GM12872 (cell line): Measurements from ENCODE around the gene PRKG1.

Source experiments
- TF ChIP-seq, protein P1 (sequence below): IDR thresholded peaks from 3 replicates; pipeline ENCODE4 v1.5.1; 2011; ENCODE audit warnings: low read depth, mild to moderate bottlenecking, low read length, moderate library complexity; ENCODE audit not compliant: insufficient read depth

Gene PRKG1

DNA sequence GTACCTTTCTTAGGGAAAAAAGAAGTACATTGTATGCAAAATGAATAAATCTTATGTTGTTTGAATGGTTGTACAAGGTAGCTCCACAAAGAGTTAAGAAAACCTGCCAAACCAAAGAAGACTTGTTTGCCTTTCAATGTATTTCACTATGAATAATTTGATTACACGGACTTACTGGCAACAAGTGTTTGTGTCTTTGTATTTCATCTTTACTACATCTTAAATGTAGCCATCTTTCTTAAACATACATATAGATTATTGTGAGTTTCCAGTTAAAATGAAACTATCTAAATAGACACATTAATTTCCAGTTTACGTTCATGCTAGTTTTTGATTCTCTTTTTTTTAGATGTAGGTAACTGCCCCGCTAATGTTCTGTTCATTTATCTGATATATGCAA, 2.8 kb downstream of the PRKG1 start:
- TF ChIP-seq, protein P1, sequence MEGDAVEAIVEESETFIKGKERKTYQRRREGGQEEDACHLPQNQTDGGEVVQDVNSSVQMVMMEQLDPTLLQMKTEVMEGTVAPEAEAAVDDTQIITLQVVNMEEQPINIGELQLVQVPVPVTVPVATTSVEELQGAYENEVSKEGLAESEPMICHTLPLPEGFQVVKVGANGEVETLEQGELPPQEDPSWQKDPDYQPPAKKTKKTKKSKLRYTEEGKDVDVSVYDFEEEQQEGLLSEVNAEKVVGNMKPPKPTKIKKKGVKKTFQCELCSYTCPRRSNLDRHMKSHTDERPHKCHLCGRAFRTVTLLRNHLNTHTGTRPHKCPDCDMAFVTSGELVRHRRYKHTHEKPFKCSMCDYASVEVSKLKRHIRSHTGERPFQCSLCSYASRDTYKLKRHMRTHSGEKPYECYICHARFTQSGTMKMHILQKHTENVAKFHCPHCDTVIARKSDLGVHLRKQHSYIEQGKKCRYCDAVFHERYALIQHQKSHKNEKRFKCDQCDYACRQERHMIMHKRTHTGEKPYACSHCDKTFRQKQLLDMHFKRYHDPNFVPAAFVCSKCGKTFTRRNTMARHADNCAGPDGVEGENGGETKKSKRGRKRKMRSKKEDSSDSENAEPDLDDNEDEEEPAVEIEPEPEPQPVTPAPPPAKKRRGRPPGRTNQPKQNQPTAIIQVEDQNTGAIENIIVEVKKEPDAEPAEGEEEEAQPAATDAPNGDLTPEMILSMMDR = no peak

DNA sequence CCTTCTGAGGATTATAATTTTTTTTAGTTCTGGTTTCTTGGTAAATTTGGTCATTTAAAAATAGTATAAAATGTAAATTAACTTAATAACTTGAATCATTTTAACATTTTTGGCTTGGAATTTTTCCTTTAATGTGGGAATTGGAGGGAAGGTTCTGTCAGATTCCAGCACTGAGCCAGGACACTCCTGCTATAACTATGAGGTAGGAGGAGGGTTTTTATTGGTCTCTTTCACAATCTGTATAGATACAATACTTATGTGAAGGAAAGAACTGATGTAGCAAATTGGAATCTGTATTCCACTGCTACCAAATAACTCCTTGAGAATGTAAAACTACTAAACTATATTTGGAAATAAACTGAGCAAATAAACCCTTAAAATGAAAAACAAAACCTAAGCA, 3.2 kb downstream of the PRKG1 start:
- TF ChIP-seq, protein P1 = no peak

DNA sequence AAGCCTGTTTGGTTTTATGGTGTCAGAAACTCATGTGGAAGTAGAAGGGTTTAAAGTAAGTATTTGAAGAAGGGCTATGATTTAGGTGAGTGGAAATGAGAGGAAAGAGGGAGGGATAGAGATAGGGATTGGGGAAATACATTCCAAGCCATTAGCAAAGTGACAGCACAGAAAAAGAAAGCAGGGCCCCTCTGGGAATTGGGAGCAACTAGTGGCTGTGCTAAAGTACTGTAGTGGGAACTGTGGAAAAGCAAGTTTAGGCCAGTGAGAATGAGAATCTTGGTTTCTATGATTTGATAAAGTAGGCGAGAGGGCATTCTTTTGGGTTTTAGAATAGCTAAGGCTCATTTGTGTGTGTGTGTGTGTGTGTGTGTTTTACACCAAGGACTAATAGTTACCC, 5.0 kb downstream of the PRKG1 start:
- TF ChIP-seq, protein P1 = no peak

DNA sequence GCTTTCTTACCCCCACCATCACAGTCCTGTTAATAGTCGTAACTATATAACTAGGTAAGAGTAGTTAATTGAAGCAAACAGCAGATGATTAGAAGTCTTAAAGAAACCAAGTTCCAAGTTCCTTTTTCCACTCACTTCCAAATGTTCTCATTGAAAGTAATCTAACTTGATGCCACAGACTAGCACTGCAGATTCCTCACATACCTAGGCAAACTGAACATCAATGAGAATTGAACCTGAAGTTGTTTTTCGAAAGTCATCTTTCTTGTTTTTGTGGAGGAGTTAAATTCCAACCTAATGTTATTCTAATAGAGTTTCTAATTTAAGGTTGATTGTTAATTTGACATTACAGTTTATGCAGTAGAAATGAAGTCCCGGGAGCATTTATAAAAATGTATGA, 5.5 kb downstream of the PRKG1 start:
- TF ChIP-seq, protein P1 = no peak

DNA sequence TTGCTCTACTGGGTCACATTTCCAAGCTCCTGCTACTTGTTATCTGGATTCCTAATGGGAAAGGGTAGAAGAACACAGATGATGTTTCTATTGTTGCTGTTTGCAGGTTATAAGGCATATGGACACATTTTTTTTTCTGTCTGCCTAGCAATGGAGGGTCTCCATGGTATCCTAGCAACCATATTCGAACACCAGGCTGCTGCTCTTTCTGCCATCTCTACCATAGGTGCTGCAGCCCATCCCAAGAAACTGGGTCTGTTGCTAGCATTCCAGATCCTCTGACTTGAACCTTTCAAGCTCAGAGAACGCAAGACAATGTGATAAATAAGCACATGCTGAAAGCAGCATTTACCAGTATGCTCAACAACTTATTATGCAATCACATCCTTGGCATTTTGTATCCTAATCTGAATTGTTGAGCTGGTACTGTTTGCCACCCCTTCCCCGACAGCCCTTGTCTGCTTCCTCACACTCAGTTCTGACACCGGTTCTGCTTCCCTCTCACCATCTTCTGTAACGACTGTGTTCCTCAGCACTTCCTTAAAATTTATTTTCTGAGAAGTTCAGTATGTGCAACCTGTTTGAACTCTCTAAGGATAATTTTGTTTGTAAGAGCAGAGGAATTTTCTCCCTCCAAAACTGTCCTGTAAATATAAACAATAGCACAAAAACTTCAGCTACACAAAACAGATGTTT, 6.2 kb downstream of the PRKG1 start:
- TF ChIP-seq, protein P1 = no peak

DNA sequence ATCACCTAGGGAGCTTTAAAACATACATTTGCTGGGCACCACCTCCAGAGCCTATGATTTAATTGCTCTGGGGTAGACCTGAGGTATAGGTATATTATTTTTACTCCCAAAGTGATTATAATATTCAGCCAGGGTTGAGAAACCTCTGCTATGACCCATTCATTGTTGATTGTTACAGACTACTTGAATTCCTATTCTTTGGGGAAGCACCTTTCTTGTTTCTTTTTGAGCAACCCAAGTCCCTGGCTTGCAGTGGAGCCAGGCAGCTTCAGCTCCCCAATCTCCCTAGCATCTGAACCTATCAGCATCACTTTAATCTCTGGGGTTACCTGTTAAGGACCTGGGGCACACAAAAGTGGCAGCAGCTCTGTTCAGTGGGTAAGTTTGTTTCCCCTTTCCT, 8.6 kb downstream of the PRKG1 start:
- TF ChIP-seq, protein P1 = no peak

DNA sequence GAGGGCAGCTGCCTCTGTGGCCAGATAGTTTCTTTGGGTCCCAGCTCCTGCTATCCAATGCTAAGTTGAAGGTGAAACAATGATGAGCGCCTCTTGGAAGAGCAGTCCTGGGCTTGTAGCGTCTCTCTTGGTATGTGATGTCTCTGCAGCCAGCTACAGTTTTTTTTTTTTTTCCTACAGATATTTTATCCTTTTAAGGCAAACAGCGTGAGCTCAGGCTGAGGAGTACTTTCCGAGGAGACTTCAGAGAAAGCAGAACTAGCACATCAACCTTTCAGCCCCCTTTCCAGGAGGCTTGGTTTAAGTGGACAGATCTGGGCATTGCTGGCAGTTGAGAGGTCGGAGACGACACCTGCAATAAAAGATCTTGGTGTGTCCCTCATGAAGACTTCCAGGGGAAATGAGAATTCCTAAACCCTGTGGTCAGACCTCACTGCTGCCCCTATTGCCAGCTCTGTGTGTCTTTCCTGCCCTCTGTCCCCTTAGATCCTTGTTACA, 9.1 kb downstream of the PRKG1 start:
- TF ChIP-seq, protein P1 = no peak
